ENCODE data around the gene UBE2I. TPM values are rescaled to one million over a fixed set of nuclear protein-coding genes. Genes with fewer than 3 reads are reported as not detected.

UBE2I gene
- total RNA-seq, 1 experiment from 2014 or later, result 361 TPM

DNA sequence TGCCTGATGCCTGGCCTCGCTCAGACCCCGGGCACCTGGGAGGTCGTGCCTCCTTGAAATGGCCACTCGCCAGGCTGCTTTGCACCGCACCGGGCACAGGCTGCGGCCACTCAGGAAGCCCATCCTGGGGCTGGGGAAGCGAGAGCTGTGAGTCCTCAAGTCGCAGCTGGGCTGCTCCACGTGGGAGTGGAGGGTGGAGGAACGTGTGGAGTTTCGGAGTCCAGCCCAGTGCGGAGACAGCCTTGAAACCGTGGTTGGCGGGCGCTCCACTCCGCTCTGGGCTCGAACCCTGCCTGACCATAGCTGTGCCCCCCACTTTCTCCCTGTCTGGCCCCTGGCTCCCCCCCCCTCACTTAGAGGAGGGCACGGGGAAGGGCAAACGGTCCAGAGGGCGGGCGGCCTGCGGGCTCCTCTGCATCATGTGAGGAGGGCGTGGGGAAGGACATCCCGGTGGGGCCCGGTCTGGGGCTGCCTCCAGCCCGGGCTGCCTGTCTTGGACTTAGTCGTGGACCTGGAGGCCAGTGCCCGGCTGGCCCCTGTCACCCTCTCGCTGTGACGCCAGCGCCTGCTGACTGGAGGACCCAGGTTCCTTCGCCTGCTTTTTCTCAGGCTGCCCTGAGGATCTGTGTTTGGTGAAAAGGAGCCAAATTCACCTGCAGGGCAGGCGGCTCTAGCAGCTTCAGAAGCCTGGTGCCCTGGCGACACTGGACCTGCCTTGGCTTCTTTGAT is 2.5 kb downstream of the UBE2I start:
- Histone ChIP-seq H3K27me3 (replicated peaks; ENCODE audit: insufficient read depth, low read depth, low read length, poor library complexity) (no peaks in the 10 kb centered on the region), H3K36me3 (ENCODE audit: insufficient read depth, low read length, poor library complexity, severe bottlenecking) (peaks cover 51% of the 10 kb centered on the region), H3K4me1 (ENCODE audit: insufficient read depth, low read length, poor library complexity, severe bottlenecking) (peaks cover 8% of the 10 kb centered on the region), H3K27ac (ENCODE audit: low read depth, low read length, poor library complexity, severe bottlenecking) (peak overlapping the region; percentile 89), H3K4me3 (ENCODE audit: low read depth, low read length, poor library complexity, severe bottlenecking) (peak overlapping the region; percentile 95), H3K9me3 (ENCODE audit: low read depth, low read length, poor library complexity, severe bottlenecking) (no peaks in the 10 kb centered on the region)
- ChIA-PET POLR2A (ENCODE audit: low non-redundant PET) (no interaction called here), CTCF (no interaction called here)
- no peak for DNase-seq (ENCODE audit: low spot score)
- no peak for TF ChIP-seq EZH2 (IDR thresholded peaks at IDR 0.05; ENCODE audit: borderline replicate concordance, low read depth, low read length, poor library complexity, severe bottlenecking)
- TF ChIP-seq, protein P1, sequence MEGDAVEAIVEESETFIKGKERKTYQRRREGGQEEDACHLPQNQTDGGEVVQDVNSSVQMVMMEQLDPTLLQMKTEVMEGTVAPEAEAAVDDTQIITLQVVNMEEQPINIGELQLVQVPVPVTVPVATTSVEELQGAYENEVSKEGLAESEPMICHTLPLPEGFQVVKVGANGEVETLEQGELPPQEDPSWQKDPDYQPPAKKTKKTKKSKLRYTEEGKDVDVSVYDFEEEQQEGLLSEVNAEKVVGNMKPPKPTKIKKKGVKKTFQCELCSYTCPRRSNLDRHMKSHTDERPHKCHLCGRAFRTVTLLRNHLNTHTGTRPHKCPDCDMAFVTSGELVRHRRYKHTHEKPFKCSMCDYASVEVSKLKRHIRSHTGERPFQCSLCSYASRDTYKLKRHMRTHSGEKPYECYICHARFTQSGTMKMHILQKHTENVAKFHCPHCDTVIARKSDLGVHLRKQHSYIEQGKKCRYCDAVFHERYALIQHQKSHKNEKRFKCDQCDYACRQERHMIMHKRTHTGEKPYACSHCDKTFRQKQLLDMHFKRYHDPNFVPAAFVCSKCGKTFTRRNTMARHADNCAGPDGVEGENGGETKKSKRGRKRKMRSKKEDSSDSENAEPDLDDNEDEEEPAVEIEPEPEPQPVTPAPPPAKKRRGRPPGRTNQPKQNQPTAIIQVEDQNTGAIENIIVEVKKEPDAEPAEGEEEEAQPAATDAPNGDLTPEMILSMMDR (conservative IDR thresholded peaks at IDR 0.05; ENCODE audit: low read depth, low read length), result no peak
- BruUV-seq (replicated peaks), result no TSS peak
- intact Hi-C loops (cut with micrococcal nuclease; ENCODE audit: unreplicated experiment), result no loop called here

DNA sequence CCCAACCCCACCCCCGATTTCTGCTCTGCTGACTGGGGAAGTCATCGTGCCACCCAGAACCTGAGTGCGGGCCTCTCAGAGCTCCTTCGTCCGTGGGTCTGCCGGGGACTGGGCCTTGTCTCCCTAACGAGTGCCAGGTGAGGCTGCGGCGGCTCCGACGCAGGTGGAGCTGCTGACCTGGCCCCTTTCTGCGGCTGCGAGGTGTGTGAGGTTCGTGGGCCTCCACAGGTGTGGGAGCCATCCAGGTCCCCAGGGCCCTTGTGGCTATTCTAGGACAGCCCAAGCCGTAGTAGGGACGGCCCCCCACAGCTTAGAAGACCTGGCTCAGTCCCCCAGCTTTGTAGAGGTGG is 3.0 kb downstream of the UBE2I start:
- peaks cover 56% of the 10 kb centered on the region for H3K36me3 ChIP-seq (ENCODE audit: insufficient read depth, low read length, poor library complexity, severe bottlenecking)
- no peak overlapping the region for H3K4me3 ChIP-seq (ENCODE audit: low read depth, low read length, poor library complexity, severe bottlenecking)
- H3K4me1 ChIP-seq (ENCODE audit: insufficient read depth, low read length, poor library complexity, severe bottlenecking), result peaks cover 8% of the 10 kb centered on the region
- DNase-seq (ENCODE audit: low spot score), result no peak
- no TSS peak for BruUV-seq (replicated peaks)
- intact Hi-C loops (cut with micrococcal nuclease; ENCODE audit: unreplicated experiment), result no loop called here
- no peak for TF ChIP-seq EZH2 (IDR thresholded peaks at IDR 0.05; ENCODE audit: borderline replicate concordance, low read depth, low read length, poor library complexity, severe bottlenecking)
- TF ChIP-seq, protein P1 (conservative IDR thresholded peaks at IDR 0.05; ENCODE audit: low read depth, low read length), result no peak
- POLR2A ChIA-PET (ENCODE audit: low non-redundant PET), result no interaction called here
- H3K9me3 ChIP-seq (ENCODE audit: low read depth, low read length, poor library complexity, severe bottlenecking), result no peaks in the 10 kb centered on the region
- H3K27ac ChIP-seq (ENCODE audit: low read depth, low read length, poor library complexity, severe bottlenecking), result peak overlapping the region; percentile 89
- no peaks in the 10 kb centered on the region for H3K27me3 ChIP-seq (replicated peaks; ENCODE audit: insufficient read depth, low read depth, low read length, poor library complexity)
- CTCF ChIA-PET, result no interaction called here

DNA sequence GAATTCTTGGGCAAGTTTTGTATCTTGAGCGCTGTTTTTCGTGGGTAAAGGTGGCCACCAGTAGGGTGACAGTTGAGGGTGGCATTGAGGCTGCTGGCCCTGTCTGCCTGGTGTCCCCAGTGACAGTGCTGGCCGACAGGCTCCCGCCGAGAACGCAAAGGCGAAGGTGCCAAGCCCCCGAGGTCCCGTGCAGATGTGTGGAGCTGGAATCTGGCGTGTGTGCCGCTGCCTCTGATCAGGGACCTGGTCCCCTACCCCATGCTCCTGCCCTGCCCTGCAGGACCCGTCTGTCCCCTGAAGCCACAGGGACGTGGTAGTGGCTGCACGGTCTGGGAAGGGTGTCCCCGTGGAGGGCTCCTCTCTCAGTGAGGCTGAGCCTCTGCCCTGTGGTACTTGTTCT is 3.5 kb downstream of the UBE2I start:
- BruUV-seq (replicated peaks), result no TSS peak
- no peak for TF ChIP-seq EZH2 (IDR thresholded peaks at IDR 0.05; ENCODE audit: borderline replicate concordance, low read depth, low read length, poor library complexity, severe bottlenecking)
- TF ChIP-seq, protein P1 (conservative IDR thresholded peaks at IDR 0.05; ENCODE audit: low read depth, low read length), result no peak
- peaks cover 8% of the 10 kb centered on the region for H3K4me1 ChIP-seq (ENCODE audit: insufficient read depth, low read length, poor library complexity, severe bottlenecking)
- peaks cover 61% of the 10 kb centered on the region for H3K36me3 ChIP-seq (ENCODE audit: insufficient read depth, low read length, poor library complexity, severe bottlenecking)
- intact Hi-C loops (cut with micrococcal nuclease; ENCODE audit: unreplicated experiment), result no loop called here
- CTCF ChIA-PET, result no interaction called here
- DNase-seq (ENCODE audit: low spot score), result no peak
- POLR2A ChIA-PET (ENCODE audit: low non-redundant PET), result no interaction called here
- no peaks in the 10 kb centered on the region for H3K9me3 ChIP-seq (ENCODE audit: low read depth, low read length, poor library complexity, severe bottlenecking)
- no peaks in the 10 kb centered on the region for H3K27me3 ChIP-seq (replicated peaks; ENCODE audit: insufficient read depth, low read depth, low read length, poor library complexity)
- H3K27ac ChIP-seq (ENCODE audit: low read depth, low read length, poor library complexity, severe bottlenecking), result no peak overlapping the region
- H3K4me3 ChIP-seq (ENCODE audit: low read depth, low read length, poor library complexity, severe bottlenecking), result no peak overlapping the region

Data from A673 (cell line).